Measurements from ENCODE around the gene DLG2. TPM values are rescaled to one million over a fixed set of nuclear protein-coding genes. Genes with fewer than 3 reads are reported as not detected.

The DLG2 gene
- total and polyA plus RNA-seq, 2 of the 4 experiments (the other 2 are of a cell fraction): 0.31 to 0.36 TPM

GRCh38 chr11:84558085-84558905 is 1068.8 kb downstream of the DLG2 start:
- ChIA-PET POLR2A (ENCODE audit: unreplicated experiment) (no interaction called here), CTCF (interaction anchor here (0.6 to 1.2 kb wide), 7 partner anchors 9 to 729 kb away, joined by 3 to 4 read pairs (median 4); no protein-coding TSS in a partner anchor)
- Histone ChIP-seq H2BK20ac (ENCODE audit: low read depth, low read length) (no peak overlapping the region), H2AK9ac (replicated peaks; ENCODE audit: low read depth, low read length, poor library complexity) (no peak overlapping the region), H3K4me3 (ENCODE audit: insufficient read depth, low read depth, low read length) (no peak overlapping the region), H3K14ac (replicated peaks; ENCODE audit: low read depth, low read length) (no peak overlapping the region), H3K23ac (ENCODE audit: low read depth, low read length) (no peak overlapping the region), H3K79me1 (ENCODE audit: low read depth in 1 of 2, low read length in 2 of 2) (no peaks in the 10 kb centered on the region), H3K9me1 (ENCODE audit: insufficient read depth, low read length) (no peaks in the 10 kb centered on the region), H4K91ac (ENCODE audit: insufficient read depth, low read depth, low read length) (no peak overlapping the region), H3K56ac (ENCODE audit: extremely low read depth, insufficient read depth, low read length) (no peak overlapping the region), H3K9ac (ENCODE audit: low read depth, low read length) (no peak overlapping the region), H4K5ac (ENCODE audit: low read depth, low read length) (no peak overlapping the region), H4K8ac (ENCODE audit: low read depth in 2 of 2, low read length in 2 of 2) (no peak overlapping the region), H3K4me1 (ENCODE audit: control insufficient read depth, insufficient read depth, low read length) (no peaks in the 10 kb centered on the region), H4K20me1 (ENCODE audit: insufficient read depth, low read length) (no peaks in the 10 kb centered on the region), H3K36me3 (ENCODE audit: control insufficient read depth, insufficient read depth, low read length) (no peaks in the 10 kb centered on the region), H2BK15ac (ENCODE audit: low read depth, low read length) (no peak overlapping the region), H2AFZ (replicated peaks; ENCODE audit: low read length, poor library complexity) (no peak overlapping the region), H2BK5ac (ENCODE audit: low read depth, low read length, poor library complexity, severe bottlenecking) (no peak overlapping the region), H2AK5ac (ENCODE audit: low read depth, low read length) (no peak overlapping the region), H3K4ac (ENCODE audit: low read depth, low read length) (no peak overlapping the region), H3K27ac (ENCODE audit: insufficient read depth, low read length) (no peak overlapping the region), H3K18ac (ENCODE audit: low read depth, low read length) (no peak overlapping the region), H3K27me3 (ENCODE audit: control insufficient read depth, insufficient read depth, low read length) (no peaks in the 10 kb centered on the region), H3K9me3 (ENCODE audit: control insufficient read depth, insufficient read depth, low read length) (no peaks in the 10 kb centered on the region), H2BK120ac (ENCODE audit: low read depth, low read length) (no peak overlapping the region), H3K4me2 (ENCODE audit: low read depth, low read length) (no peak overlapping the region)
- intact Hi-C loops (cut with micrococcal nuclease): loop anchor here (1.0 kb wide), 1 partner anchor 1033 kb away; no protein-coding TSS in a partner anchor
- ATAC-seq (ENCODE audit: low read depth): peak; percentile 95
- in situ Hi-C loops (cut with MboI; ENCODE audit: low sequenced_read_pairs): no loop called here
- peak; percentile 53 for DNase-seq
- no TSS peak for BruUV-seq (replicated peaks)
- dilution Hi-C loops (cut with HindIII; ENCODE audit: low sequenced_read_pairs, unreplicated experiment): no loop called here
- 17 to 92% methylated on average over 2 of the region's 5 CpGs for WGBS, 2 experiments (ENCODE audit: extremely low coverage in 2 of 2, insufficient read length in 1 of 2)
- no peak for TF ChIP-seq CEBPB (IDR thresholded peaks at IDR 0.05; ENCODE audit: low read depth, low read length)
- no peak for TF ChIP-seq RCOR1 (IDR thresholded peaks at IDR 0.05; ENCODE audit: insufficient replicate concordance, low read length)
- TF ChIP-seq MXI1 (IDR thresholded peaks at IDR 0.05; ENCODE audit: borderline replicate concordance, low read depth, low read length): no peak
- TF ChIP-seq FOS (IDR thresholded peaks at IDR 0.05; ENCODE audit: low read depth, low read length): no peak
- TF ChIP-seq RFX5 (IDR thresholded peaks at IDR 0.05; ENCODE audit: low read depth, low read length): no peak
- TF ChIP-seq, protein P1, sequence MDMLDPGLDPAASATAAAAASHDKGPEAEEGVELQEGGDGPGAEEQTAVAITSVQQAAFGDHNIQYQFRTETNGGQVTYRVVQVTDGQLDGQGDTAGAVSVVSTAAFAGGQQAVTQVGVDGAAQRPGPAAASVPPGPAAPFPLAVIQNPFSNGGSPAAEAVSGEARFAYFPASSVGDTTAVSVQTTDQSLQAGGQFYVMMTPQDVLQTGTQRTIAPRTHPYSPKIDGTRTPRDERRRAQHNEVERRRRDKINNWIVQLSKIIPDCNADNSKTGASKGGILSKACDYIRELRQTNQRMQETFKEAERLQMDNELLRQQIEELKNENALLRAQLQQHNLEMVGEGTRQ (IDR thresholded peaks at IDR 0.05; ENCODE audit: low read depth, low read length): no peak
- no peak for TF ChIP-seq MAFK (IDR thresholded peaks at IDR 0.05; ENCODE audit: low read depth, low read length)
- TF ChIP-seq SMC3 (IDR thresholded peaks at IDR 0.05; ENCODE audit: low read depth, low read length): peak; percentile 51
- peak; percentile 55 for TF ChIP-seq RAD21 (IDR thresholded peaks at IDR 0.05; ENCODE audit: low read length)
- no peak for TF ChIP-seq MAZ (IDR thresholded peaks at IDR 0.05; ENCODE audit: borderline replicate concordance, low read depth, low read length)
- TF ChIP-seq BHLHE40 (IDR thresholded peaks at IDR 0.05; ENCODE audit: low read depth, low read length): no peak
- no peak for TF ChIP-seq NFE2L2 (IDR thresholded peaks at IDR 0.05; ENCODE audit: low read depth, low read length)
- no peak for TF ChIP-seq POLR2A (IDR thresholded peaks at IDR 0.05; ENCODE audit: low read depth, low read length)
- TF ChIP-seq CTCF (conservative IDR thresholded peaks at IDR 0.05; ENCODE audit: low read depth, low read length): peak; percentile 78
- TF ChIP-seq, protein P2, sequence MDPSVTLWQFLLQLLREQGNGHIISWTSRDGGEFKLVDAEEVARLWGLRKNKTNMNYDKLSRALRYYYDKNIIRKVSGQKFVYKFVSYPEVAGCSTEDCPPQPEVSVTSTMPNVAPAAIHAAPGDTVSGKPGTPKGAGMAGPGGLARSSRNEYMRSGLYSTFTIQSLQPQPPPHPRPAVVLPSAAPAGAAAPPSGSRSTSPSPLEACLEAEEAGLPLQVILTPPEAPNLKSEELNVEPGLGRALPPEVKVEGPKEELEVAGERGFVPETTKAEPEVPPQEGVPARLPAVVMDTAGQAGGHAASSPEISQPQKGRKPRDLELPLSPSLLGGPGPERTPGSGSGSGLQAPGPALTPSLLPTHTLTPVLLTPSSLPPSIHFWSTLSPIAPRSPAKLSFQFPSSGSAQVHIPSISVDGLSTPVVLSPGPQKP (IDR thresholded peaks at IDR 0.05; ENCODE audit: borderline replicate concordance, low read depth, low read length): no peak

Measured in IMR-90 (cell line).